Keratinocyte (primary cell): ENCODE data around the gene YDJC.

ENCODE experiments used
- EZH2 ChIP-seq: IDR thresholded peaks from one replicate; pipeline ENCODE4 v1.6.1; 2012; ENCODE audit warnings: inconsistent platforms, mild to moderate bottlenecking, low read length, moderate library complexity
- TF ChIP-seq, protein P1 (sequence below), 3 experiments: IDR thresholded peaks in 1 of 3; conservative IDR thresholded peaks in 1 of 3; optimal IDR thresholded peaks in 1 of 3; 2 replicates in 2 of 3; 3 replicates in 1 of 3; pipeline versions ENCODE3 to v1.5.1; 2011; ENCODE audit warnings: low read length in 3 of 3, mild to moderate bottlenecking in 3 of 3, moderate library complexity in 2 of 3, control low read depth in 1 of 3, inconsistent platforms in 1 of 3; ENCODE audit not compliant: insufficient read depth in 2 of 3; ENCODE audit errors: extremely low read depth in 1 of 3

DNA sequence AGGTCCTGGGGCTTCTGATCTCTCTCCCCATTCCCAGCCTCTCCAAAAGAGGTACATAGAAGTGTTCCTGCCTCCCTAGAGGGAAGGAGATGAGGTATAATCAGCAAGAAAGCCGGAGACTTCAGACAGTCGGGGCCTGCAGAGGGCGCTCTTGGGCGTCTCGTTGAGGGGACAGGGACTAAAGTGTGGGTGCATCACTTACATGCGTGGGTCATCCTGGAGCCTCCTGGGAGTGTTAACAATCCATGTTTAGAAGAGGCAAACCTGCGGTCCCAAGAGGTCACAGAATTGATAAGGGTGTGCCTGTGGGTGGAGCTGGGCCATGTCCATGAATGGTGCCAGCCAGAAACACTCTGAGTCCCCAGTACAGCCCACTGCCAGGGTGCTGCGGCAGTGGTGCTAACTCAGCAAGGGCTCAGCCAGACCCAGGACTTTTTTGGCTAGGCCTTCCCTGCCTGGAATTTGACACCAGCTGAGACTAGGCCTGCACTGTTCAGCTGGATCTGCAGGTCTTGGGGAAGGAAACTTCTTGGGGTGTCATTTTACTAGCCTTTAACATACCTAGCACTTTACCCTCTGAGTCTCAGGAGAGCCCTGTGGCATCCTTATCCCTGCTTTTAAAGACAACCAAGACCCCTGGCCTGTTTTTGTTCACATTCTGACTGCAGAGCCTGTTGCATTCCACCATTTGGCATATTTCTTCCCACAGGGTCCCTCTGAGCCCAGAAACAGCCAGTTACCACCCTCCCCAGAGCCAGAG is 5.5 kb downstream of the YDJC start:
- TF ChIP-seq, protein P1, sequence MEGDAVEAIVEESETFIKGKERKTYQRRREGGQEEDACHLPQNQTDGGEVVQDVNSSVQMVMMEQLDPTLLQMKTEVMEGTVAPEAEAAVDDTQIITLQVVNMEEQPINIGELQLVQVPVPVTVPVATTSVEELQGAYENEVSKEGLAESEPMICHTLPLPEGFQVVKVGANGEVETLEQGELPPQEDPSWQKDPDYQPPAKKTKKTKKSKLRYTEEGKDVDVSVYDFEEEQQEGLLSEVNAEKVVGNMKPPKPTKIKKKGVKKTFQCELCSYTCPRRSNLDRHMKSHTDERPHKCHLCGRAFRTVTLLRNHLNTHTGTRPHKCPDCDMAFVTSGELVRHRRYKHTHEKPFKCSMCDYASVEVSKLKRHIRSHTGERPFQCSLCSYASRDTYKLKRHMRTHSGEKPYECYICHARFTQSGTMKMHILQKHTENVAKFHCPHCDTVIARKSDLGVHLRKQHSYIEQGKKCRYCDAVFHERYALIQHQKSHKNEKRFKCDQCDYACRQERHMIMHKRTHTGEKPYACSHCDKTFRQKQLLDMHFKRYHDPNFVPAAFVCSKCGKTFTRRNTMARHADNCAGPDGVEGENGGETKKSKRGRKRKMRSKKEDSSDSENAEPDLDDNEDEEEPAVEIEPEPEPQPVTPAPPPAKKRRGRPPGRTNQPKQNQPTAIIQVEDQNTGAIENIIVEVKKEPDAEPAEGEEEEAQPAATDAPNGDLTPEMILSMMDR (optimal IDR thresholded peaks at IDR 0.05 in 1 of 3, IDR thresholded peaks at IDR 0.05 in 1 of 3, conservative IDR thresholded peaks at IDR 0.05 in 1 of 3; ENCODE audit: extremely low read depth in 1 of 3, insufficient read depth in 2 of 3, low read length in 3 of 3) = peak; percentile 73 to 82 (median 76)
- no peak for TF ChIP-seq EZH2
